Limb (tissue), 2 donors: ENCODE data around the gene SCRN2.
A peak's percentile ranks its signal among the peaks of the same experiment; 100 is the strongest.

ENCODE experiments used
- DNase-seq, 2 donors: peaks; one replicate each; pipeline ENCODE4 v3.0.0-alpha.2; 2016; ENCODE audit errors: extremely low spot score in 2 of 2

The SCRN2 gene

DNA sequence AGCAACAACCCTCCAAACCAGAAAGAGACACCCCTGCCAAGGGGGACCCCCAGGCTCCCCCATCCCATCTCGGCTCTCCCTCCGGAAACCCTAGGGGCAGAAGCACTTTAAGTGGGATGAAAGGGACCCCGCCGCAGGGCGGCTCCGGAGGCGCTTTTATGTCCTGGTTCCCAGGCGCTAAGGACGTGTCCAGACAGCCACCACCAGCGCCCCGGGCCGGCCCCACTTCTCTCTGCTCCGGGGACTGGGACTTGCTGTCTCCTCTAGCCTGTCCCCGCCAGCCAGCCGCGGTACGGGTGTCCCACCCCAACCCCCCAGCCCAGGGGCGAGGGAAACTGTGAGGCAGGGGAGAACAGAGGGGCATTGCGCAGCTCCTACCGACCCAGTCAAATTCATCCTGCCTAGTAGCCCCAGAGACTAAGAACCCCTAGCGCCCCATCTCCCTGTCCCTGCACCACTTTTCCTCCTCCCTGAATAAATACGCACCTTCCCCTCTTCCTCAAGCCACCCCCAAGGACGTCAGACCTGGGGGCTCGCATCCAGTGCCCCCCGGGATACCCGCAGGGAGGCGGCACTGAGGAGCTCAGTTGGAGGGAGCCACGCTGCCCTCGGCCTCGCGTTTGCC is 5.8 kb upstream of the SCRN2 start:
- DNase-seq: no peak

DNA sequence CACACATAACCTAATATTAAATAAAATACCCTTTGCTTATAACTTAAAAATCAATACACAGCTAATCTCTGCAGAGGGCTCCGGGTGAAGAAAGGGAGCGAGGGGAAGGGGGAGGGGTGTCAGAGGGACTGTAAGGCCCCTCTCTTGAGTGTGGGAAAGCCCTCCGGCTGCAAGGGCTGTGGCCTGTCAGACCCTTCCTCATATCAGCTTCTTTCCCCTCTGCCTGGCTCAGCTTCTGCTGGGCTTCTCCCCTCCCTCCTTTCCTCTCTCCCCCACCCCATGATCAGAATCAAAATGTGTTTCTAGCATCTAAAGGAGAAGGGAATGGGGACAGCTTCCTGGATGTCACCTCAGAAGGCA is 4.6 kb upstream of the SCRN2 start:
- DNase-seq: no peak

DNA sequence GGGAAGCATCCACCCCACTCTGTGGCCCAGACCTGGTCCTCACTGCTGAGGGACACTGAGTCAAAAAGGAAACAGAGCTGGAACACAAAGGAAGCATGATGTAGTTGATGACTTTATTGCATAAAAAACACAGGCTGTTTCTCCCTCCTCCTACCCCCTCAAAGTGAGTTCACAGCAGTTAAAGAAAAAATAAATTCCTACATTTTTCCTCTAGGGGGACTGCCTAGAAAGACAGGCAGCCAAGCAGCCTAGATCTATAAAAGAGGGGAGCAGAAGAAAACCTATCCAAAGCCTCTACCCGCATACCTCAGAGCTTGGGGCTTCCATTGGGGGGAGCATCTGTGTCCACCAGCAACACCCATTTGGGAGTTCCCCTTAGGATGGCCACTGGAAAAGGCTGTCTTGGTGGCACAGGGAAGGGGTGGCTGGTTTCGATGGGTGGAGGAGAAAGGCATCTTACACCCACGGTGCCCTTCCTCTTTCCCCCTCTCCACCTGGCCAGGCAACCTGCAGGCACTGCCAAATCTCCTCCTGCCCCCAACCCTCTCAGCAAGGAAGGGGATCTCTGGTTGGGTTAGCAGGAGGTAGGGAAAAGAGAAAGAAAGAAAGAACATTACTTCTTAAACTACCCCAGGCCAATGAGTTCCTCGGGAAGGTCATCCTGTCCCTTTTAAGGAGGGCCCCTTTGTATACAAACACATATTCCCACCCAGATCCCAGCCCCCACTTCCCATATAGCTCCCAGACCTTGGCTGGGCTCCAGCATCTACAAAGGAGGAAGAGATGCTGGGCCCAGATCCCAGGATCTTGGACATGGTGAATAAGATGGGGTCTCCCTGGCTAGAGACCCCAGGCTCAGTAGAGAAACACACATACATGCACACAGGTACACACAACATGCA is 4.0 kb upstream of the SCRN2 start:
- no peak for DNase-seq

- no peak for DNase-seq
Measured at GRCh38 chr17:47844227-47844626, 3.2 kb upstream of the SCRN2 start.

DNA sequence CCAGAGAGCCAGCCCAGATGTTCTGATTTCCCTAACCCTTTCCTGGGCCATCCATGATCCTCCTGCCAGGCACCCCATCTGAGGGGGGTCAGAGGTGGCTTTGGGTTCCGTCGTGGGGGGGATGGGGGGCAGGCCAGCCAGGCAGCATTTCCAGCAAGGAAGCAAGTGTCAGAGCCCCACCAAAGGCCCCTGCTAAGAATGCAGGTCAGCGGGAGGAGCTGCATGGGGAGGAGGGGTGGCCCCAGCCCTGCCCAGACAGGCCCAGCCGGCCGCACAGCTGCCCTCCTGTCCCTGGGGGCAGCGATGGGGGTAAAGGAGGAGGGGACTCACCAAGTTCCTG is 2.3 kb upstream of the SCRN2 start:
- DNase-seq: no peak

GRCh38 chr17:47841488-47842291 is 617 bp upstream of the SCRN2 start:
- DNase-seq: no peak

DNA sequence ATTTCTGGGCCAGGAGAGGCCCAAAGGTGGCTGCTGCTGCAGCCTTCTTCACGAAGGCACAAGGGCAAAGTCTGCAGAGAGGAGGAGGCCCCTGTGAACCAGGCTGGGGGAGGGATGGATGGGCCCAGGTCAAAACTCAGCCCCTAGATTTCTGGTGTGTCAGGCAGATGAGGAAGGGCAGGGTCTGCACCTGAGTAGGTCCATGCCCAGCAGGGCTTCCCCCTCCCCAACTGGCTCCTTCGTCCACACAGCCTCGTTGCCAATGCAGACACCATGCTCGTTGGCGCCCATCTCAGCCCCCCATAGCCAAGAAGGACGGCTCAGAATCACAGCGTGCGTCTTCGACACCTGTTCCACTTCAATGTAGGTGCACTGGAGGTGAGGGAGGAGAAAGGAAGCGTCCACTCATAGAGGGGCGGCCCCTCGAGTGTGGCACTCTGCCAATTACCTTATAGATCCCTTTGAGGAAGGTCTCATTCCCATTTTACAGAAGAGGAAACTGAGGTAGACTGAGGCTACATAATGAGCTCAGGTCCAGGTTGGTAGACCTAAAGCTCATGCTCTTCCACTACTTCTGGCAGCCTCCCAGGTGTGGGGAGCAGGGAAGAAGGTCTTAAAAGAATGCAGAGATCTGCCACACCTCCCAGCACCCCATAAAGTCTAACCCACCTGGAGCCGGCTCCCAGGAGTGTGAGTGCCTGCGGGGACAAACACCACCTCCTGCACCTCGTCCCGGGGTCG is 902 bp downstream of the SCRN2 start:
- DNase-seq: no peak

DNA sequence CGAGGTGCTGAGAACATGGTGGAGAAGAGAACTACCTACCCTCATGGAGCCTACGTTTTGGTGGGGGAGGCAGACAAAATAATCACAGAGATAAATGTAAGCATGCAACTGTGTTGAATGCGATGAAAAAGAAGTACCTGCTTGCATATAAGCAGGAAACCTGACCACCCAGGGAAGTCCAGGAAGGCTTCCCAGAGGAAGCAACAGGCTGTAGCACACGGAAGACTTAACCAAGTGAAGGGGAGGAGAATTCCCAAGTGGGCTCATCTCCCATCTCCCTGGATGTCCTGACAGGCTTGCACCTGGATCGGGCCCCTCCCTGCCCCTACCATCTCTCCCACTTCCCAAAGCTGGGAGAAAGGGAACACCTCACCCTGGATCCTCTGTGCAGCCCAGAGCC is 2.0 kb downstream of the SCRN2 start:
- no peak for DNase-seq

DNA sequence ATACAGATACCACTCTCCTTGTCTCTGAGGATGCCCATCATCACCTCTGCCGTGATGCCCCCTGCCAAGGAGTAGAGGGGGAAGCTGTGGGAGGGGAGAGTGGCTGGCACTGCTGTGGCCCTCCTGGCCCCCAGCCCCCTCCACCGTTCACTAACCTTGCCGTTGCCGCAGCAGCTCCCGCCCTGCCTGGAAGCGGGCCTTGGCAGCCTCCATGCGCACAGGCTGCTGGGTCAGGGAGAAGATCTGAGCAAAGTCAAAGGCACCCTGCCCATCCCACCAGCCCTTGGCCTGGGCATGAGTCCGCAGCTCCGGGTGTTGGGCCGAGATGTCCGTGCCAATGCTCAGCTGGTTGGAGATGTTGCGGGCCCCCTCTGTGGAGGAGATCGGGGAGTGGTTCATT is 2.4 kb downstream of the SCRN2 start:
- DNase-seq: no peak

- no peak for DNase-seq
Measured at GRCh38 chr17:47837401-47838039, 3.6 kb downstream of the SCRN2 start.

GRCh38 chr17:47836601-47837000 is 4.5 kb downstream of the SCRN2 start:
- no peak for DNase-seq

DNA sequence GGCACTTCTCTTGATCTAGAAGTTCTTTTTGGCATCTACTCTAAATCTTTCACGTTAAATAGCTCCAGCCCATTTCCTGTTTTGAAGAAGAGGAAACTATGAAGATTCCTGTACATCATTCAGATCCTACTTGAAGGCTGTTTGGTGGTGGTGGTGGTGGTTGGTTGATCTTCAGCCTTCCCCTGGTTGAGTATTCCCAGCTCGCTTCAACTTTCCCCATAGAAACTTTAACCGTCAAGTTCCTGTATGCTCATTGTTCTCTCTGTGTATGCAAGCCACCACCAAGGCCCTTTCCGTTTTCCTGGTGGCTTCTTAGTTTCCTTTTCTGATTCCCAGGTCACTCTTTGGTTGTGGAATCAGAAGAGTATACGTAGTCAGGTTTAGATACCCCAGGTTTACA is 6.3 kb downstream of the SCRN2 start:
- DNase-seq: no peak

DNA sequence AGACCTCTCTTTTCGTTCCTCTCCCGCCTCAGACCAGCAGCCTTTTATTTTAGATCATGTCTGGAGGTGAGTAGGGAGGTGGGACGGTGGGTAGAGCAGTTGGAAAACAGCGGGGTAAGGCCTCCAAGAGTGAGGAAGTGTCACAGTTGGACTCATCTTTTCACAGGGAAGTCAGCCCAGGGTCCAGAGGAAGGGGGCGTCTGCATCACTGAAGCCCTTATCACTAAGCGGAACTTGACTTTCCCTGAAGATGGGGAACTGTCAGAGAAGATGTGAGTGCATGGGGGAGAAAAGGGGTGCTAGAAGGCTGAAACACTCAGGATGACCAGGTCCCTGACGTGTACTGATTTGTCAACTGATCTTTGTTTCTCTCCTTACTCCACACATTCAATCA is 9.1 kb downstream of the SCRN2 start:
- DNase-seq: no peak

DNA sequence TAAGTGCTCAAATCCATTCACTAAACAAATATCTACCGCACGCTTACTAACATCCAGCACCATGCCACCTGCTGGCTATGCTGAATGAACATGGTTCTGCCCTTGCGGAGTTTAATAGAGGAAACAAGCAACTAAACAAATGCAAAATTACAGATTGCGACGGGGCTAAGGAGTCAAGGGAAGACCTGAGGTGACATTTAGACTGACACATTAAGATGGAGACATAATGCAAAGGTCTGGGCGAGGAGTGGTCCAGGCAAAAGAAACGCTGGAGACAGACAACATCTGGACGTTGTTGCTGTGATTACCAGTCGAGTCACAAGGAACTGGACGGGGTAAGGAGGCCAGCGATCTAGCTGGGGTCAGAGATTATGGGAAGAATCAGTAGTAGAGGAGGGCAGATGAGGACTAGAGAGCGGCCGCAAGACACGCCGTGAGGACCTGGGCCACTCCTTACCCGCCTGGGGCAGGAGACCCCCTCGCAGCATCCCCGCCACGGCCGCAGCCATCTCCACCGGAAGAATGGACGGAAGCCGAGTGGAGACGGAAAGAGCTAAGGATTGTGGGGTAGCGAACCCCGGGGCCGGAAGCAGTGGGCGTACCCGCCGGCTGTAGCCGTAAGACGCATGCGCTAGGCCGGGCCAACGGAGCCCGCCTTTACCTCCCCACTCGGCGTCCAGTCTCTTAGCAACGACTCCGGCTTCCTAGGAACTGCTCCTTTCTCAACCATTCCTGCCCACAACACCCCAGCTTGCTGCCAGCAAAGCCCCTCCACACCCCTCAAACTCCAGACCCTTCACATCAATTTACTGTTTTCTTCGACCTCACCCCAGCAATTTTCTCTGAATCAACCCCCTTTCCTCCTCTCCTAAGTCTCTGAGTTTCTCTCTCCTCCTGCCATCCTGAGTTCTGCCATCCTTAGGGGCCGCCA is 9.8 kb downstream of the SCRN2 start, which contains the start of the genes LRRC46 and MRPL10:
TSS of gene LRRC46 (plus strand) at position 668 of the 931 bp plus-strand sequence. CDS start 320 bp downstream, outside the sequence.
TSS of gene MRPL10 (minus strand) at position 539 of the 931 bp plus-strand sequence. CDS start at position 509, 30 bp downstream.
- peak; percentile 97 for DNase-seq

GRCh38 chr17:47830396-47831002 is 10.6 kb downstream of the SCRN2 start:
- no peak for DNase-seq

- no peak for DNase-seq
Measured at GRCh38 chr17:47829870-47830269, 11.2 kb downstream of the SCRN2 start.

DNA sequence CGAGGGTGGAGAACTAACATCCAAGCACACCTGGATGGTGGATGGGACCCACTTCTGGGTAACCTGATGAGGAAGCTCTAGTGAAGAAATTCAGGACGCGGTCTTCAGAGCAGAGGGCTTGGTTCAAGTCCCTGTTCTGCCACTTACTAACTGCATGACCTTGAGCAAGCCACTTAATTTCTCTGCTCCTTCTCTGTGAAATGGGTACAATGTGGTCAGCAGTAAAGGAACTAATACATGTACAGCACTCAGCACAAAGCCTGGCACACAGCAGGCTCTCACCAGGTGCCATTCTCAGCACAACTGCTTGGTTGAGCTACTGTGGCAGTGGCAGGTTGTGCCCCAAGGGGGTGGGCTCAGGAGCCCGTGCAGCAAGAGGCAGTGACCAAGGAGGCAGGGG is 17.6 kb downstream of the SCRN2 start:
- no peak for DNase-seq

GRCh38 chr17:47822785-47823184 is 18.3 kb downstream of the SCRN2 start:
- DNase-seq: no peak
